Smooth muscle cell (in vitro differentiated cells): Measurements from ENCODE around the gene TMEM30B. TPM values are rescaled to one million over a fixed set of nuclear protein-coding genes. Genes with fewer than 3 reads are reported as not detected.
A peak's percentile ranks its signal among the peaks of the same experiment; 100 is the strongest.

Experiments
- DNase-seq: peaks from one replicate; lab custom pipeline; 2025; ENCODE audit not compliant: unreplicated experiment; lab: John Stamatoyannopoulos, UW
- H2AFZ ChIP-seq: fragments of 200-600 bp; sonication (generic); 2 replicates; pipeline ENCODE4 v1.6.0; 2016; ENCODE audit warnings: antibody characterized with exemption, low read depth, mild to moderate bottlenecking
- H3F3A ChIP-seq: fragments of 200-600 bp; sonication (generic); 2 replicates; pipeline ENCODE4 v1.6.0; 2017; ENCODE audit warnings: antibody characterized with exemption, low read depth
- H3K27ac ChIP-seq: fragments of 200-600 bp; sonication (generic); 2 replicates; pipeline ENCODE4 v1.5.1; 2016; ENCODE audit warnings: low read depth, mild to moderate bottlenecking
- H3K27me3 ChIP-seq: fragments of 200-600 bp; sonication (generic); 2 replicates; pipeline ENCODE4 v1.6.1; 2016; ENCODE audit warnings: low read depth, mild to moderate bottlenecking
- H3K36me3 ChIP-seq: fragments of 200-600 bp; sonication (generic); 2 replicates; pipeline ENCODE4 v1.5.1; 2016; ENCODE audit warnings: low read depth
- H3K4me1 ChIP-seq: fragments of 200-600 bp; sonication (generic); 2 replicates; pipeline ENCODE4 v1.5.1; 2016; ENCODE audit warnings: low read depth
- H3K4me2 ChIP-seq: fragments of 200-600 bp; sonication (generic); 2 replicates; pipeline ENCODE4 v1.6.0; 2016; ENCODE audit warnings: mild to moderate bottlenecking
- H3K4me3 ChIP-seq: fragments of 200-600 bp; sonication (generic); 2 replicates; pipeline ENCODE4 v1.5.1; 2016; ENCODE audit warnings: mild to moderate bottlenecking
- H3K79me2 ChIP-seq: fragments of 200-600 bp; sonication (generic); 2 replicates; pipeline ENCODE4 v1.6.0; 2016; ENCODE audit warnings: low read depth, mild to moderate bottlenecking
- H3K9ac ChIP-seq: fragments of 200-600 bp; sonication (generic); 2 replicates; pipeline ENCODE4 v1.6.0; 2016; ENCODE audit warnings: low read depth
- H3K9me3 ChIP-seq: fragments of 200-600 bp; sonication (generic); replicated peaks from 2 replicates; pipeline ENCODE4 v1.5.1; 2016; ENCODE audit warnings: low read depth
- H4K20me1 ChIP-seq: fragments of 200-600 bp; sonication (generic); 2 replicates; pipeline ENCODE4 v1.6.0; 2016; ENCODE audit warnings: low read depth
- CTCF ChIP-seq: fragments of 200-600 bp; sonication (generic); IDR thresholded peaks from 2 replicates; pipeline ENCODE4 v1.5.1; 2017; ENCODE audit warnings: borderline replicate concordance, mild to moderate bottlenecking, antibody characterized with exemption; ENCODE audit not compliant: insufficient read depth, poor library complexity, severe bottlenecking
- WGBS: methylation state at CpG from one replicate; pipeline ENCODE4 v1.1.7; 2016; ENCODE audit warnings: low lambda C conversion rate; 5-methylcytosine and 5-hydroxymethylcytosine counted together
- polyA plus RNA-seq: library from polyadenylated mRNA; unstranded; fragments of >200 nt; fragmentation: Nextera tagmentation; extraction: Ambion mirVana; gene quantifications from 2 replicates; pipeline ENCODE4 v1.2.1, GENCODE V29; 2016
- total RNA-seq: library from RNA; depleted of rRNA; stranded (reverse); fragments of >200 nt; gene quantifications from 2 replicates; pipeline ENCODE4 v1.2.3, GENCODE V29; 2014

TMEM30B gene
- total and polyA plus RNA-seq, 2 experiments from 2014 or later = 0.16 to 3.1 TPM

- Histone ChIP-seq H3K79me2 (no peaks in the 10 kb centered on the region), H3K9ac (no peak overlapping the region), H3K9me3 (no peaks in the 10 kb centered on the region), H3K27me3 (peaks cover 6% of the 10 kb centered on the region), H3F3A (no peaks in the 10 kb centered on the region), H3K4me2 (no peak overlapping the region), H4K20me1 (no peaks in the 10 kb centered on the region), H3K27ac (no peak overlapping the region), H3K36me3 (no peaks in the 10 kb centered on the region), H3K4me3 (no peak overlapping the region), H2AFZ (no peak overlapping the region), H3K4me1 (no peaks in the 10 kb centered on the region)
- no peak for TF ChIP-seq CTCF
- WGBS = 24% methylated on average over 8 of the region's 8 CpGs
- DNase-seq = no peak
Observed at GRCh38 chr14:61254808-61255526, 26.2 kb downstream of the TMEM30B start.

- no peaks in the 10 kb centered on the region for H3F3A ChIP-seq
- peaks cover 6% of the 10 kb centered on the region for H3K27me3 ChIP-seq
- no peak overlapping the region for H3K4me3 ChIP-seq
- H4K20me1 ChIP-seq = no peaks in the 10 kb centered on the region
- no peak for DNase-seq
- H3K4me2 ChIP-seq = no peak overlapping the region
- H3K9ac ChIP-seq = no peak overlapping the region
- no peak overlapping the region for H2AFZ ChIP-seq
- no peaks in the 10 kb centered on the region for H3K36me3 ChIP-seq
- WGBS = 67% methylated on average over 4 of the region's 4 CpGs
- no peak for TF ChIP-seq CTCF
- H3K9me3 ChIP-seq = no peaks in the 10 kb centered on the region
- H3K27ac ChIP-seq = no peak overlapping the region
- H3K79me2 ChIP-seq = no peaks in the 10 kb centered on the region
- H3K4me1 ChIP-seq = no peaks in the 10 kb centered on the region
Observed at GRCh38 chr14:61253064-61253738, 27.9 kb downstream of the TMEM30B start.

GRCh38 chr14:61252369-61253063 lies 28.6 kb downstream of the TMEM30B start:
- Histone ChIP-seq H3K9ac (peak overlapping the region; percentile 23), H2AFZ (peak overlapping the region; percentile 14), H3K79me2 (no peaks in the 10 kb centered on the region), H3K9me3 (no peaks in the 10 kb centered on the region), H3K27me3 (peaks cover 6% of the 10 kb centered on the region), H3F3A (no peaks in the 10 kb centered on the region), H3K4me1 (no peaks in the 10 kb centered on the region), H3K36me3 (no peaks in the 10 kb centered on the region), H3K27ac (peak overlapping the region; percentile 51), H3K4me2 (peak overlapping the region; percentile 25), H3K4me3 (no peak overlapping the region), H4K20me1 (no peaks in the 10 kb centered on the region)
- peak; percentile 3 for DNase-seq
- TF ChIP-seq CTCF = peak; percentile 94
- WGBS = 7% methylated on average over 7 of the region's 7 CpGs
